ENCODE measurements around the gene RAMP3. TPM values are rescaled to one million over a fixed set of nuclear protein-coding genes. Genes with fewer than 3 reads are reported as not detected.

Gene RAMP3
- polyA plus RNA-seq, 1 donor (not counting 4 experiments of a cell fraction or from before 2014, with no cell fraction given): not detected

GRCh38 chr7:45125193-45125904 is 32.2 kb upstream of the RAMP3 start:
- H3K27ac ChIP-seq (ENCODE audit: control insufficient read depth, insufficient read depth, low read length): no peak overlapping the region
- no peaks in the 10 kb centered on the region for H4K20me1 ChIP-seq (ENCODE audit: control insufficient read depth, extremely low read depth, insufficient read depth, low read length)
- no peaks in the 10 kb centered on the region for H3K9me3 ChIP-seq (ENCODE audit: control insufficient read depth, low read depth, low read length)
- FAIRE-seq (no peak), DNase-seq (ENCODE audit: low read depth, low spot score) (no peak)
- H3K9ac ChIP-seq (ENCODE audit: control insufficient read depth, extremely low read depth, insufficient read depth, low read length): no peak overlapping the region
- H3K4me3 ChIP-seq (ENCODE audit: control insufficient read depth in 2 of 3, extremely low read depth in 1 of 3, insufficient read depth in 2 of 3, low read depth in 1 of 3, low read length in 3 of 3): no peak overlapping the region
- dilution Hi-C loops (cut with MboI; ENCODE audit: extremely low pct_ligation_motif_present, low sequenced_read_pairs): no loop called here
- peaks cover 2% of the 10 kb centered on the region for H3K27me3 ChIP-seq (ENCODE audit: control insufficient read depth, extremely low read depth, insufficient read depth, low read length)
- no peaks in the 10 kb centered on the region for H3K9me1 ChIP-seq (ENCODE audit: control insufficient read depth, extremely low read depth, insufficient read depth, low read length)
- no peaks in the 10 kb centered on the region for H3K36me3 ChIP-seq (ENCODE audit: control insufficient read depth in 2 of 2, extremely low read depth in 1 of 2, insufficient read depth in 2 of 2, low read length in 2 of 2)
- no peak for TF ChIP-seq EZH2 (IDR thresholded peaks at IDR 0.05; ENCODE audit: low read length)
- TF ChIP-seq, protein P1, sequence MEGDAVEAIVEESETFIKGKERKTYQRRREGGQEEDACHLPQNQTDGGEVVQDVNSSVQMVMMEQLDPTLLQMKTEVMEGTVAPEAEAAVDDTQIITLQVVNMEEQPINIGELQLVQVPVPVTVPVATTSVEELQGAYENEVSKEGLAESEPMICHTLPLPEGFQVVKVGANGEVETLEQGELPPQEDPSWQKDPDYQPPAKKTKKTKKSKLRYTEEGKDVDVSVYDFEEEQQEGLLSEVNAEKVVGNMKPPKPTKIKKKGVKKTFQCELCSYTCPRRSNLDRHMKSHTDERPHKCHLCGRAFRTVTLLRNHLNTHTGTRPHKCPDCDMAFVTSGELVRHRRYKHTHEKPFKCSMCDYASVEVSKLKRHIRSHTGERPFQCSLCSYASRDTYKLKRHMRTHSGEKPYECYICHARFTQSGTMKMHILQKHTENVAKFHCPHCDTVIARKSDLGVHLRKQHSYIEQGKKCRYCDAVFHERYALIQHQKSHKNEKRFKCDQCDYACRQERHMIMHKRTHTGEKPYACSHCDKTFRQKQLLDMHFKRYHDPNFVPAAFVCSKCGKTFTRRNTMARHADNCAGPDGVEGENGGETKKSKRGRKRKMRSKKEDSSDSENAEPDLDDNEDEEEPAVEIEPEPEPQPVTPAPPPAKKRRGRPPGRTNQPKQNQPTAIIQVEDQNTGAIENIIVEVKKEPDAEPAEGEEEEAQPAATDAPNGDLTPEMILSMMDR (optimal IDR thresholded peaks at IDR 0.05 in 1 of 3, IDR thresholded peaks at IDR 0.05 in 1 of 3, conservative IDR thresholded peaks at IDR 0.05 in 1 of 3; ENCODE audit: extremely low read depth in 1 of 3, insufficient read depth in 2 of 3, low read length in 3 of 3): no peak
- H3K4me2 ChIP-seq (ENCODE audit: control insufficient read depth, extremely low read depth, insufficient read depth, low read depth, low read length): no peak overlapping the region
- no peaks in the 10 kb centered on the region for H3K4me1 ChIP-seq (ENCODE audit: control insufficient read depth, extremely low read depth, insufficient read depth, low read length)
- no peak overlapping the region for H2AFZ ChIP-seq (ENCODE audit: control insufficient read depth, low read length)
- H3K79me2 ChIP-seq (ENCODE audit: control insufficient read depth, insufficient read depth, low read length): no peaks in the 10 kb centered on the region

DNA sequence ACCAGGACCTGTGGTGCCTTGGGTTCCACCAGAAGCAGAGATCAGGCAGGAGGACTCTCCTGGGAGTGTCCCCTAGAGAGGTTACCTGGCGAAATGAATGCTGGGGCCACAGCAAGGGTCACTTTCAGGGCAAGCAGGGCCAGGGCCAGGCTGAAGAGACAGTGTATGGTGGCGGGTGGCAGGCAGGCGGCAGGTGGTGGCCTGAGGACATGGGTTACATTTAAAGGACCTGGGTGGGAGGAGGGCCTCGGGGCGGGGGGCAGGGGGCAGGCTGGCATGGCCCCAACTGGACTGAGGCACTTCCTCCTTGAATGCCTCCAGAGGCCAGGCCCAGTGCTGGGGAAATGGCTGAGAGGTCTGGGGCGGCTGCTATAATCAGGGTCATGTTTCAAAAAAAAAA is 31.4 kb upstream of the RAMP3 start:
- Histone ChIP-seq H3K4me3 (ENCODE audit: control insufficient read depth in 2 of 3, extremely low read depth in 1 of 3, insufficient read depth in 2 of 3, low read depth in 1 of 3, low read length in 3 of 3) (no peak overlapping the region), H4K20me1 (ENCODE audit: control insufficient read depth, extremely low read depth, insufficient read depth, low read length) (no peaks in the 10 kb centered on the region), H3K36me3 (ENCODE audit: control insufficient read depth in 2 of 2, extremely low read depth in 1 of 2, insufficient read depth in 2 of 2, low read length in 2 of 2) (no peaks in the 10 kb centered on the region), H3K27me3 (ENCODE audit: control insufficient read depth, extremely low read depth, insufficient read depth, low read length) (peaks cover 5% of the 10 kb centered on the region), H3K9ac (ENCODE audit: control insufficient read depth, extremely low read depth, insufficient read depth, low read length) (no peak overlapping the region), H3K4me1 (ENCODE audit: control insufficient read depth, extremely low read depth, insufficient read depth, low read length) (no peaks in the 10 kb centered on the region), H3K79me2 (ENCODE audit: control insufficient read depth, insufficient read depth, low read length) (no peaks in the 10 kb centered on the region), H3K9me1 (ENCODE audit: control insufficient read depth, extremely low read depth, insufficient read depth, low read length) (no peaks in the 10 kb centered on the region), H3K9me3 (ENCODE audit: control insufficient read depth, low read depth, low read length) (no peaks in the 10 kb centered on the region), H3K4me2 (ENCODE audit: control insufficient read depth, extremely low read depth, insufficient read depth, low read depth, low read length) (no peak overlapping the region), H3K27ac (ENCODE audit: control insufficient read depth, insufficient read depth, low read length) (no peak overlapping the region), H2AFZ (ENCODE audit: control insufficient read depth, low read length) (no peak overlapping the region)
- FAIRE-seq (no peak), DNase-seq (ENCODE audit: low read depth, low spot score) (no peak)
- TF ChIP-seq, protein P1 (optimal IDR thresholded peaks at IDR 0.05 in 1 of 3, IDR thresholded peaks at IDR 0.05 in 1 of 3, conservative IDR thresholded peaks at IDR 0.05 in 1 of 3; ENCODE audit: extremely low read depth in 1 of 3, insufficient read depth in 2 of 3, low read length in 3 of 3): no peak
- TF ChIP-seq EZH2 (IDR thresholded peaks at IDR 0.05; ENCODE audit: low read length): no peak
- dilution Hi-C loops (cut with MboI; ENCODE audit: extremely low pct_ligation_motif_present, low sequenced_read_pairs): no loop called here

Data from keratinocyte (primary cell).